Keratinocyte (primary cell): ENCODE measurements around the gene CPSF3. TPM values are rescaled to one million over a fixed set of nuclear protein-coding genes. Genes with fewer than 3 reads are reported as not detected.

Experiments
- DNase-seq: peaks from one replicate; pipeline ENCODE4 v3.0.0-alpha.2; 2011; ENCODE audit warnings: low read depth, missing footprints, low spot score
- FAIRE-seq: peaks from 2 replicates; lab custom pipeline; 2011; peaks lifted over from hg19 to GRCh38; lab: Jason Lieb, UNC
- H2AFZ ChIP-seq: 2 replicates; pipeline ENCODE4 v1.6.0; 2012; ENCODE audit warnings: low read length, control low read depth, inconsistent platforms; ENCODE audit not compliant: control insufficient read depth
- H3K27ac ChIP-seq: 2 replicates; pipeline ENCODE4 v1.5.1; 2011; ENCODE audit warnings: low read length; ENCODE audit not compliant: control insufficient read depth, insufficient read depth
- H3K27me3 ChIP-seq: 3 replicates; pipeline ENCODE4 v1.6.0; 2011; ENCODE audit warnings: low read length; ENCODE audit not compliant: control insufficient read depth, insufficient read depth; ENCODE audit errors: extremely low read depth
- H3K36me3 ChIP-seq, 2 experiments: 2 replicates in 1 of 2; 3 replicates in 1 of 2; pipeline ENCODE4 v1.5.1; 2011; ENCODE audit warnings: low read length in 2 of 2, mild to moderate bottlenecking in 1 of 2; ENCODE audit not compliant: control insufficient read depth in 2 of 2, insufficient read depth in 2 of 2; ENCODE audit errors: extremely low read depth in 1 of 2
- H3K4me1 ChIP-seq: 3 replicates; pipeline ENCODE4 v1.5.1; 2011; ENCODE audit warnings: low read length; ENCODE audit not compliant: control insufficient read depth, insufficient read depth; ENCODE audit errors: extremely low read depth
- H3K4me2 ChIP-seq: 3 replicates; pipeline ENCODE4 v1.6.0; 2011; ENCODE audit warnings: low read depth, low read length; ENCODE audit not compliant: control insufficient read depth, insufficient read depth; ENCODE audit errors: extremely low read depth
- H3K4me3 ChIP-seq, 3 experiments: fragments of 200-600 bp in 1 of 3; sonication (generic) in 1 of 3; 2 replicates in 2 of 3; 3 replicates in 1 of 3; pipeline ENCODE4 v1.5.1; 2011 to 2016; ENCODE audit warnings: low read length in 3 of 3, mild to moderate bottlenecking in 3 of 3, control low read depth in 2 of 3, inconsistent platforms in 1 of 3, low read depth in 1 of 3, mixed read lengths in 1 of 3, mixed run types in 1 of 3, moderate library complexity in 1 of 3; ENCODE audit not compliant: control insufficient read depth in 2 of 3, insufficient read depth in 2 of 3; ENCODE audit errors: extremely low read depth in 1 of 3
- H3K79me2 ChIP-seq: 2 replicates; pipeline ENCODE4 v1.6.0; 2012; ENCODE audit warnings: low read length; ENCODE audit not compliant: control insufficient read depth, insufficient read depth
- H3K9ac ChIP-seq: 3 replicates; pipeline ENCODE4 v1.6.0; 2011; ENCODE audit warnings: low read length; ENCODE audit not compliant: control insufficient read depth, insufficient read depth; ENCODE audit errors: extremely low read depth
- H3K9me1 ChIP-seq: 3 replicates; pipeline ENCODE4 v1.6.0; 2011; ENCODE audit warnings: low read length; ENCODE audit not compliant: control insufficient read depth, insufficient read depth; ENCODE audit errors: extremely low read depth
- H3K9me3 ChIP-seq: 2 replicates; pipeline ENCODE4 v1.5.1; 2012; ENCODE audit warnings: low read depth, low read length; ENCODE audit not compliant: control insufficient read depth
- H4K20me1 ChIP-seq: 3 replicates; pipeline ENCODE4 v1.6.0; 2011; ENCODE audit warnings: low read length; ENCODE audit not compliant: control insufficient read depth, insufficient read depth; ENCODE audit errors: extremely low read depth
- CTCF ChIP-seq, 3 experiments: IDR thresholded peaks in 1 of 3; conservative IDR thresholded peaks in 1 of 3; optimal IDR thresholded peaks in 1 of 3; 2 replicates in 2 of 3; 3 replicates in 1 of 3; pipeline versions ENCODE3 to v1.5.1; 2011; ENCODE audit warnings: low read length in 3 of 3, mild to moderate bottlenecking in 3 of 3, moderate library complexity in 2 of 3, control low read depth in 1 of 3, inconsistent platforms in 1 of 3; ENCODE audit not compliant: insufficient read depth in 2 of 3; ENCODE audit errors: extremely low read depth in 1 of 3
- EZH2 ChIP-seq: IDR thresholded peaks from one replicate; pipeline ENCODE4 v1.6.1; 2012; ENCODE audit warnings: inconsistent platforms, mild to moderate bottlenecking, low read length, moderate library complexity
- dilution Hi-C: fragments of 300-500 bp; cut with MboI; formaldehyde crosslinking; loops from one replicate; pipeline ENCODE4 v1.7.0; 2020; ENCODE audit warnings: low sequenced_read_pairs; ENCODE audit not compliant: extremely low pct_ligation_motif_present
- polyA plus RNA-seq, 5 experiments: library from polyadenylated mRNA; depleted of rRNA in 3 of 5; stranded (reverse) in 3 of 5; stranded (forward) in 1 of 5; unstranded in 1 of 5; fragments of >200 nt; gene quantifications; 1 replicate in 1 of 5; 2 replicates in 3 of 5; 3 replicates in 1 of 5; pipeline versions ENCODE4 v1.2.1 to v1.2.3, GENCODE V29; 2011 to 2012; ENCODE audit warnings: missing spikeins in 2 of 5, low read depth in 1 of 5, low replicate concordance in 1 of 5

The CPSF3 gene
- polyA plus RNA-seq, 1 donor (not counting 4 experiments of a cell fraction or from before 2014, with no cell fraction given), result 31.1 TPM

GRCh38 chr2:9492927-9493326 lies 69.5 kb downstream of the CPSF3 start:
- H2AFZ ChIP-seq, result no peak overlapping the region
- no peak for DNase-seq
- TF ChIP-seq EZH2 (no peak), CTCF (optimal IDR thresholded peaks at IDR 0.05 in 1 of 3, IDR thresholded peaks at IDR 0.05 in 1 of 3, conservative IDR thresholded peaks at IDR 0.05 in 1 of 3; ENCODE audit: extremely low read depth in 1 of 3, insufficient read depth in 2 of 3, low read length in 3 of 3) (no peak)
- no peak overlapping the region for H3K9ac ChIP-seq
- no peak overlapping the region for H3K27ac ChIP-seq
- no peaks in the 10 kb centered on the region for H3K4me1 ChIP-seq
- no peak for FAIRE-seq
- no peak overlapping the region for H3K4me3 ChIP-seq
- H3K9me1 ChIP-seq, result no peaks in the 10 kb centered on the region
- H3K79me2 ChIP-seq, result no peaks in the 10 kb centered on the region
- dilution Hi-C loops, result no loop called here
- H3K9me3 ChIP-seq, result no peaks in the 10 kb centered on the region
- H3K27me3 ChIP-seq, result no peaks in the 10 kb centered on the region
- no peaks in the 10 kb centered on the region for H4K20me1 ChIP-seq
- no peak overlapping the region for H3K4me2 ChIP-seq
- peaks cover 38 to 57% of the 10 kb centered on the region in 2 experiments for H3K36me3 ChIP-seq

- Histone ChIP-seq H4K20me1 (no peaks in the 10 kb centered on the region), H3K27ac (no peak overlapping the region), H3K4me1 (no peaks in the 10 kb centered on the region), H3K36me3 (peaks cover 39 to 57% of the 10 kb centered on the region in 2 experiments), H2AFZ (no peak overlapping the region), H3K4me2 (no peak overlapping the region), H3K9me3 (no peaks in the 10 kb centered on the region), H3K9me1 (peaks cover 2% of the 10 kb centered on the region), H3K79me2 (no peaks in the 10 kb centered on the region), H3K27me3 (no peaks in the 10 kb centered on the region), H3K9ac (no peak overlapping the region), H3K4me3 (no peak overlapping the region)
- TF ChIP-seq EZH2 (no peak), CTCF (optimal IDR thresholded peaks at IDR 0.05 in 1 of 3, IDR thresholded peaks at IDR 0.05 in 1 of 3, conservative IDR thresholded peaks at IDR 0.05 in 1 of 3; ENCODE audit: extremely low read depth in 1 of 3, insufficient read depth in 2 of 3, low read length in 3 of 3) (no peak)
- no peak for FAIRE-seq
- dilution Hi-C loops, result no loop called here
- no peak for DNase-seq
Measured at GRCh38 chr2:9493478-9493877, 70.0 kb downstream of the CPSF3 start.
